Activated CD8-positive, alpha-beta memory T cell treated with anti-CD3 and anti-CD28 coated beads, Interleukin-2, amount 50 U/mL, for 4 hours (primary cell): ENCODE results near the gene RAB1B.
A peak's percentile ranks its signal among the peaks of the same experiment; 100 is the strongest.
"Not testable (repeated sequence)": the region's sequence is repeated elsewhere in the genome, so short reads cannot be mapped to it uniquely, and the experiment has no call there.

Source experiments
- DNase-seq: peaks from one replicate; pipeline ENCODE4 v3.0.0-alpha.2; 2020

The RAB1B gene

DNA sequence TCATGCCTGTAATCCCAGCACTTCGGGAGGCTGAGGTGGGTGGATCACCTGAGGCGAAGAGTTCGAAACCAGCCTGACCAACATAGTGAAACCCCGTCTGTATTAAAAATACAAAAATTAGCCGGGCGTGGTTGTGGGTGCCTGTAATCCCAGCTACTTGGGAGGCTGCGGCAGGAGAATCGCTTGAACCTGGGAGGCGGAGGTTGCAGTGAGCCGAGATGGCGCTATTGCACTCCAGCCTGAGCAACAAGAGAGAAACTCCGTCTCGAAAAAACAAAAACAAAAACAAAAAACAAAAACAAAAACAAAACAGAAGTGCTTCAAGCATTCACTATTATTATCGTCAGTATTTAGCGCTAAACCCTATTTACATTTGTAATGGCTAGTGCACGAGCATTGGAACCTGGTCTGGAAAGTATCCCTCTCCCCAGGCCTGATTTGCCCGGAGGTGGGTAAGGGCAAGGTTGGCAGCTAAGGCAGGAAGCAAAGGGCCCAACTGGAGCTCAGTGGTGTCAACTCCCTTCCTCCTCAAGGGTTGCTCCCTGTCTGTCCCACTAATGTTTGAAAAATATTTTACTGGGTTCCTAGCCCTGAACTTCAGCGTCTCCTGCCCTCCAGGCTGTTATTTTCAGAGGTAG is 42.5 kb downstream of the RAB1B start:
- DNase-seq: not testable (repeated sequence)

DNA sequence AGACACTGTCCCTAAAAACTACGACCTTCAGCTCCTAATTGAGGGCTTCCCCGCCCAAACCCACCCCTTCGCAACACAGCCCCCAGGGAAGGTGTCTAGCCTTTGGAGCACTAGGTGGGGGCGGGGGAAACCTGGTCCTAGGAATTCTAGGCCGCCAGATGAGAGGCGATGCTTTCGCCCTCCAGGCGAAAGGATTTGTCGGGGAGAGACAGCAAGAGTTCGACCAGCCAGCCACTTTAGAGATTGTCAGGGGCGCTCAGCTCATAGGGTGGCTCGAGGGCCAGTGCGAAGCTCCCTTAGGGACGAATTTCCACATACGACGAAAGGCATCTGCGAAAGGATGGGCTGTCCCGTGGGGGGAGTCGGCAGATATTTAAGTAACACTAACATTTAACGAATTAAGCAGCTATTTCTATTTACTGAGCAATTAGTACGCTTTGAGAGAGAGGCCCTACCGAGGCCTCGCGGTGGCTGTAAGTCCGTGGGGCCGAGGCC is 43.1 kb downstream of the RAB1B start:
- DNase-seq: no peak

DNA sequence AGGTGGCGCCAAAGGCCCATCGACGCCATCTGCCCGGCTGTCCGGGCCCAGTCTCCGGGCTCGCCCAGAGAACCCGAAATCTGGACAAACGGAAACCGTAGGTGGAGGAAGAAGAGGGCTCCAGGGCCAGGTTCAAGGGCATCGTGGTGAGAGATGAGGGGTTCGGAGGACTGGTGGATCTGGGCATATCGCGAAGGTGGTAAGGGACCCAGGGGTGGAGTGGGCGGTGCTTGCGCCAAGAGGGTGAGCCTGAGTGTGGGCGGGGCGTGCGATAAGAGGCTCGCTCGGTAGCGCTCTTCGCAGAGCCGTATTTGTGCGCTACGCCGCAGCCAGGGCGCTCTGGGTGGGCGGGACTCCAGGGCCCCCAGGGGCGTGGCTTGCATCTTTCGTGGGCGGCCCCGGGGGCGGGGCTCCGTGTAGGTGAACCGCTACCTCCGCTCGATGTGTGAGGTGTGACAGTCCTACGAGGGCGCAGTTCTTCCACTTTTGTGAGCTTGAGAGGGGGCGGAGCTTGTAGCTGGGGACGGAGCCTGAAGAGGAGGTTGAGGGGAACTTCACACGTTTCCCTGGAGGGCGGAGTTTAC is 43.6 kb downstream of the RAB1B start:
- peak; percentile 99 for DNase-seq

DNA sequence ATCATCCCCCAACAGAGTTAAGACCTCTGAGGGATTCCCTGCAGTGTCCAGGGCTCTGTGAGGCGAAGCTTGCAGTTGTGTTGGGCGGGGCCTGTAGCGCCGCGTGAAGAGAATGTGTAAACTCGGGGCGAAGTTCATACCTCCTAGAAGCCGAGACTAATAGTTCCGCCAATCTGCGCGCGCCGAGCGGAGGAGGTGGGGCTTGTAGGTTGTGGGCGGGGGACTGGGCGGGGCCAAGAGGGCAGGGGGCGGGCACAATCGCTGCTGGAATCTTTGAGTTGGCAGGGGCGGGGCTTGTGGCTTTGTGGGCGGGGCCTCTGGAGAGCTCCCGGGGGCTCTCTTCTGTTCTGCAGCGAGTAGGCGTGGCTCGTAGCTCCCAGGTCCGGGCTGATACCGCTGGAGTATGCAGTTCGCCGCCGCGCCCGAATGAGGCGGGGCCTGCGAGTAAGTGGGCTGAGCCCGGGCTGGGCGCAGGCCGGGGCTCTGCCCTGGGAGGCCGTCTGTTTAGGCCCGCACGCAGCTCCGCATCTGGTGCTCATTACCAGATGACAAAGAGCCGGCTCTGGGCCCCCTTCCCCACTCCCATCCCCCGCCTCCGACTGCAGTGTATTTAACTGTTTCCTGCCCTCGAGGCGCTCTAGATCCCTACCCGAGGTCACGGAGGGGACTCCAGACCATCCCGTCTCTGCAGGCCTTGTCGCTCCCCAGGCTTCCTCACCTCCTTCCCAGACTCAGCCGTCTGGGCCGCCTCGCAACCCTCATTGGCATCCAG is 44.3 kb downstream of the RAB1B start:
- DNase-seq: peak; percentile 97

- DNase-seq: no peak
Measured at GRCh38 chr11:66313321-66314185, 45.1 kb downstream of the RAB1B start.

- DNase-seq: no peak
Measured at GRCh38 chr11:66314186-66314501, 45.7 kb downstream of the RAB1B start.

- DNase-seq: no peak
Measured at GRCh38 chr11:66314561-66315497, 46.4 kb downstream of the RAB1B start.

GRCh38 chr11:66315498-66315885 is 47.1 kb downstream of the RAB1B start:
- no peak for DNase-seq

GRCh38 chr11:66315921-66316811 is 47.7 kb downstream of the RAB1B start:
- DNase-seq: no peak

- DNase-seq: no peak
Measured at GRCh38 chr11:66316849-66317251, 48.4 kb downstream of the RAB1B start, which contains the start of gene CD248. CD248 (minus strand) TSS chr11:66317044; CDS start chr11:66317027, 17 bp downstream.

GRCh38 chr11:66317322-66317722 is 48.9 kb downstream of the RAB1B start:
- DNase-seq: peak; percentile 45

- peak; percentile 50 for DNase-seq
Measured at GRCh38 chr11:66317723-66318599, 49.5 kb downstream of the RAB1B start.

- DNase-seq: no peak
Measured at GRCh38 chr11:66318600-66318970, 50.1 kb downstream of the RAB1B start.

GRCh38 chr11:66320289-66320688 is 51.9 kb downstream of the RAB1B start:
- not testable (repeated sequence) for DNase-seq

GRCh38 chr11:66320748-66321147 is 52.3 kb downstream of the RAB1B start:
- not testable (repeated sequence) for DNase-seq

- DNase-seq: no peak
Measured at GRCh38 chr11:66321606-66322005, 53.2 kb downstream of the RAB1B start.

DNA sequence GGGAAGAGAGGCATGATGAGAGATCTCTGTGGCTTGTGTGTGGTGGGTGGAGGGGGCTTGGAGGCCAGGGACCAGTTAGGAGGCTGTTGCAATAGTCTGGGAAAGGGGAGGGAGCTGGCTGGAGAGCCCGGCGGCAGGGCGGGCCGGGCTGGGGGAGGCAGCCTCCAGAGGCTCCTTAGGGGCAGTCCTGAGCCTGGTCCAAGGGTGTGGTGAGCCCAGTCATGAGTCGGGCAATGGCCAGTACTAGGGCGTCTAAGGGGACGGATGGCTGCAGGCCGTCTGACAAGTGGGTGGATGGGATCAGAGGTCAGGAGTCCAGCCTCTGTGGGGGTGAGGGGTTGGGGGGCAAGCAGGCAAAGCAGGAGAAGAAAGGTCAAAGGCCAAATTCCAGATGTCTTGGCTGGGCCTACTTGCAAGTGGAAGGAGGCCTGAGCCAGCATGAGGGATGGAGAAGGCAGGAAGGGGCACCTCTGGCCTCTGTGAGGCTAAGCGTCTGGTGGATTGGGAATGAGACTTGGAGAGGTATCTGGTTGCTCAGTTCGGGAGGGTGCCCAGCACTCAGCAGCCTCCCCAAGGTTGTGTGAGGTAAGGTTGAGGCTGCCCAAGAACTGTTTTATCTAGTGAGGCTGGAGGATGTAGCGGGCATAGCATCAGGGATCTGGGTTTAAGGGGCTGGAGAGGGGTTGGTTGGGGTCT is 54.4 kb downstream of the RAB1B start:
- DNase-seq: no peak

GRCh38 chr11:66323684-66324083 is 55.2 kb downstream of the RAB1B start:
- no peak for DNase-seq

- no peak for DNase-seq
Measured at GRCh38 chr11:66324664-66325063, 56.2 kb downstream of the RAB1B start.
